GM21529 (cell line): ENCODE data around the gene C1QTNF3.

Experiments used
- ATAC-seq: cut with Tn5 transposase; IDR thresholded peaks from one replicate; pipeline ENCODE4 v1.9.1; 2021; ENCODE audit not compliant: unreplicated experiment

Gene C1QTNF3

GRCh38 chr5:33999978-34000377 is 43.0 kb downstream of the C1QTNF3 start:
- no peak for ATAC-seq

- ATAC-seq, result peak; percentile 83
These were observed 45.6 kb downstream of the C1QTNF3 start for GRCh38 chr5:33997331-33997983.

- no peak for ATAC-seq
These were observed 47.1 kb downstream of the C1QTNF3 start for GRCh38 chr5:33995865-33996264.

- no peak for ATAC-seq
These were observed 48.2 kb downstream of the C1QTNF3 start for GRCh38 chr5:33994845-33995244.

GRCh38 chr5:33992864-33993263 is 50.1 kb downstream of the C1QTNF3 start:
- no peak for ATAC-seq

GRCh38 chr5:33985447-33985846 is 57.6 kb downstream of the C1QTNF3 start:
- ATAC-seq, result no peak

GRCh38 chr5:33984671-33985124 is 58.3 kb downstream of the C1QTNF3 start, which contains the start of gene SLC45A2:
Gene SLC45A2, minus strand, starts transcription at chr5:33984693. Its CDS starts 110 bp downstream, at chr5:33984583.
- ATAC-seq, result no peak

- ATAC-seq, result no peak
These were observed 58.8 kb downstream of the C1QTNF3 start for GRCh38 chr5:33984178-33984577.

- no peak for ATAC-seq
These were observed 61.4 kb downstream of the C1QTNF3 start for GRCh38 chr5:33981408-33982162.

GRCh38 chr5:33980030-33980429 is 63.0 kb downstream of the C1QTNF3 start:
- ATAC-seq, result no peak

- no peak for ATAC-seq
These were observed 64.7 kb downstream of the C1QTNF3 start for GRCh38 chr5:33978306-33978705.

- ATAC-seq, result no peak
These were observed 66.7 kb downstream of the C1QTNF3 start for GRCh38 chr5:33976307-33976706.

- ATAC-seq, result no peak
These were observed 67.2 kb downstream of the C1QTNF3 start for GRCh38 chr5:33975852-33976251.

- peak; percentile 56 for ATAC-seq
These were observed 69.7 kb downstream of the C1QTNF3 start for GRCh38 chr5:33973271-33973670.

GRCh38 chr5:33969572-33970452 is 73.2 kb downstream of the C1QTNF3 start:
- peak; percentile 86 for ATAC-seq

- no peak for ATAC-seq
These were observed 74.6 kb downstream of the C1QTNF3 start for GRCh38 chr5:33968211-33969005.
